ENCODE results near the gene NCOA3. TPM values are rescaled to one million over a fixed set of nuclear protein-coding genes. Genes with fewer than 3 reads are reported as not detected.

Gene NCOA3
- total RNA-seq, 3 donors from 2014 or later: 22.8 to 28.8 (median 24.7) TPM

GRCh38 chr20:47540443-47541354 is 39.0 kb downstream of the NCOA3 start:
- Histone ChIP-seq H3K4me1 (ENCODE audit: low read depth) (no peaks in the 10 kb centered on the region), H3K36me3 (ENCODE audit: low read depth) (no peaks in the 10 kb centered on the region), H3K9me3 (no peaks in the 10 kb centered on the region), H3K4me3 (no peak overlapping the region)
- no peak for DNase-seq
- TF ChIP-seq CTCF (IDR thresholded peaks at IDR 0.05): no peak
- ATAC-seq: no peak
- intact Hi-C loops (cut with DNase I, micrococcal nuclease): no loop called here

GRCh38 chr20:47541355-47541922 is 39.8 kb downstream of the NCOA3 start:
- Histone ChIP-seq H3K4me1 (ENCODE audit: low read depth) (no peaks in the 10 kb centered on the region), H3K36me3 (ENCODE audit: low read depth) (no peaks in the 10 kb centered on the region), H3K9me3 (no peaks in the 10 kb centered on the region), H3K4me3 (no peak overlapping the region)
- intact Hi-C loops (cut with DNase I, micrococcal nuclease): no loop called here
- TF ChIP-seq CTCF (IDR thresholded peaks at IDR 0.05): no peak
- no peak for ATAC-seq
- no peak for DNase-seq

- H3K4me1 ChIP-seq (ENCODE audit: low read depth): no peaks in the 10 kb centered on the region
- no peak for DNase-seq
- no peak overlapping the region for H3K4me3 ChIP-seq
- no peak for TF ChIP-seq CTCF (IDR thresholded peaks at IDR 0.05)
- intact Hi-C loops (cut with DNase I, micrococcal nuclease): no loop called here
- no peaks in the 10 kb centered on the region for H3K36me3 ChIP-seq (ENCODE audit: low read depth)
- no peaks in the 10 kb centered on the region for H3K9me3 ChIP-seq
- no peak for ATAC-seq
Measured at GRCh38 chr20:47543006-47543431, 41.3 kb downstream of the NCOA3 start.

- no peak for DNase-seq
- H3K4me1 ChIP-seq (ENCODE audit: low read depth): no peaks in the 10 kb centered on the region
- no peaks in the 10 kb centered on the region for H3K36me3 ChIP-seq (ENCODE audit: low read depth)
- TF ChIP-seq CTCF (IDR thresholded peaks at IDR 0.05): no peak
- intact Hi-C loops (cut with DNase I, micrococcal nuclease): no loop called here
- no peaks in the 10 kb centered on the region for H3K9me3 ChIP-seq
- ATAC-seq: no peak
- H3K4me3 ChIP-seq: no peak overlapping the region
Measured at GRCh38 chr20:47544240-47544639, 42.6 kb downstream of the NCOA3 start.

- Histone ChIP-seq H3K36me3 (ENCODE audit: low read depth) (no peaks in the 10 kb centered on the region), H3K4me1 (ENCODE audit: low read depth) (no peaks in the 10 kb centered on the region), H3K9me3 (no peaks in the 10 kb centered on the region), H3K4me3 (no peak overlapping the region)
- DNase-seq (no peak), ATAC-seq (no peak)
- no peak for TF ChIP-seq CTCF (IDR thresholded peaks at IDR 0.05)
- intact Hi-C loops (cut with DNase I, micrococcal nuclease): no loop called here
Measured at GRCh38 chr20:47544852-47545251, 43.2 kb downstream of the NCOA3 start.

Data from mucosa of descending colon (tissue), 3 donors.